Measurements from ENCODE around the gene HNMT.
"Not testable (repeated sequence)": the region's sequence is repeated elsewhere in the genome, so short reads cannot be mapped to it uniquely, and the experiment has no call there.

Gene HNMT

GRCh38 chr2:137991078-137991477 lies 26.8 kb downstream of the HNMT start:
- no peak overlapping the region for H3K9ac ChIP-seq (ENCODE audit: low read length)
- H2BK15ac ChIP-seq (replicated peaks; ENCODE audit: low read depth) = no peak overlapping the region
- no peak overlapping the region for H3K4ac ChIP-seq (ENCODE audit: low read depth, low read length)
- no peak overlapping the region for H2BK5ac ChIP-seq (ENCODE audit: low read length)
- no peak overlapping the region for H3K4me2 ChIP-seq (ENCODE audit: low read length)
- H3K79me2 ChIP-seq (ENCODE audit: control insufficient read depth, insufficient read depth, low read length) = no peaks in the 10 kb centered on the region
- no peak overlapping the region for H2AK5ac ChIP-seq (ENCODE audit: low read length)
- no peaks in the 10 kb centered on the region for H3K36me3 ChIP-seq (ENCODE audit: control insufficient read depth, insufficient read depth, low read length)
- no peaks in the 10 kb centered on the region for H3K4me1 ChIP-seq (ENCODE audit: control insufficient read depth, low read depth, low read length)
- DNase-seq = no peak
- no peaks in the 10 kb centered on the region for H3K27me3 ChIP-seq (ENCODE audit: insufficient read depth, low read length, poor library complexity)
- H3K18ac ChIP-seq (ENCODE audit: low read length) = no peak overlapping the region
- H3K4me3 ChIP-seq (ENCODE audit: low read length) = no peak overlapping the region
- H3K79me1 ChIP-seq (ENCODE audit: low read length) = no peaks in the 10 kb centered on the region
- no peak overlapping the region for H4K8ac ChIP-seq (ENCODE audit: low read depth, low read length)
- no peak overlapping the region for H3K56ac ChIP-seq (ENCODE audit: low read length)
- H3K27ac ChIP-seq (ENCODE audit: low read depth, low read length) = no peak overlapping the region
- H3K23ac ChIP-seq (ENCODE audit: low read length) = no peak overlapping the region
- H2BK120ac ChIP-seq (ENCODE audit: low read depth, low read length) = no peak overlapping the region
- H4K5ac ChIP-seq (ENCODE audit: low read length) = no peak overlapping the region

- Histone ChIP-seq H3K27me3 (ENCODE audit: insufficient read depth, low read length, poor library complexity) (no peaks in the 10 kb centered on the region), H2BK5ac (ENCODE audit: low read length) (no peak overlapping the region)
Measured at GRCh38 chr2:137992039-137992646, 27.9 kb downstream of the HNMT start.

GRCh38 chr2:137993715-137994476 lies 29.6 kb downstream of the HNMT start:
- not testable (repeated sequence) for H4K5ac ChIP-seq (ENCODE audit: low read length); H3K4ac ChIP-seq (ENCODE audit: low read depth, low read length); DNase-seq; H3K23ac ChIP-seq (ENCODE audit: low read length); H3K79me2 ChIP-seq (ENCODE audit: control insufficient read depth, insufficient read depth, low read length); H3K27ac ChIP-seq (ENCODE audit: low read depth, low read length); H2BK5ac ChIP-seq (ENCODE audit: low read length); H3K9ac ChIP-seq (ENCODE audit: low read length); H4K8ac ChIP-seq (ENCODE audit: low read depth, low read length); H2BK120ac ChIP-seq (ENCODE audit: low read depth, low read length); H3K18ac ChIP-seq (ENCODE audit: low read length); H3K56ac ChIP-seq (ENCODE audit: low read length); H3K79me1 ChIP-seq (ENCODE audit: low read length); H3K4me3 ChIP-seq (ENCODE audit: low read length); H3K36me3 ChIP-seq (ENCODE audit: control insufficient read depth, insufficient read depth, low read length); H2AK5ac ChIP-seq (ENCODE audit: low read length); H3K4me1 ChIP-seq (ENCODE audit: control insufficient read depth, low read depth, low read length); H3K4me2 ChIP-seq (ENCODE audit: low read length); H3K27me3 ChIP-seq (ENCODE audit: insufficient read depth, low read length, poor library complexity); H2BK15ac ChIP-seq (replicated peaks; ENCODE audit: low read depth)
- WGBS (ENCODE audit: extremely low coverage, insufficient coverage, low lambda C conversion rate) = no CpG with 5 or more reads among the region's 1 CpG

More at GRCh38 chr2:137992039-137992646, 27.9 kb downstream of the HNMT start:
- Histone ChIP-seq H4K5ac (ENCODE audit: low read length) (no peak overlapping the region), H3K79me2 (ENCODE audit: control insufficient read depth, insufficient read depth, low read length) (no peaks in the 10 kb centered on the region), H3K4me1 (ENCODE audit: control insufficient read depth, low read depth, low read length) (no peaks in the 10 kb centered on the region), H3K36me3 (ENCODE audit: control insufficient read depth, insufficient read depth, low read length) (no peaks in the 10 kb centered on the region), H3K18ac (ENCODE audit: low read length) (no peak overlapping the region), H3K4ac (ENCODE audit: low read depth, low read length) (no peak overlapping the region), H2BK120ac (ENCODE audit: low read depth, low read length) (no peak overlapping the region), H3K27ac (ENCODE audit: low read depth, low read length) (no peak overlapping the region), H3K79me1 (ENCODE audit: low read length) (no peaks in the 10 kb centered on the region), H3K4me2 (ENCODE audit: low read length) (no peak overlapping the region), H3K56ac (ENCODE audit: low read length) (no peak overlapping the region), H3K4me3 (ENCODE audit: low read length) (no peak overlapping the region), H2AK5ac (ENCODE audit: low read length) (no peak overlapping the region), H3K23ac (ENCODE audit: low read length) (no peak overlapping the region), H2BK15ac (replicated peaks; ENCODE audit: low read depth) (no peak overlapping the region), H4K8ac (ENCODE audit: low read depth, low read length) (no peak overlapping the region), H3K9ac (ENCODE audit: low read length) (no peak overlapping the region)
- WGBS (ENCODE audit: extremely low coverage, insufficient coverage, low lambda C conversion rate) = no CpG with 5 or more reads among the region's 6 CpGs
- DNase-seq = peak; percentile 18

GRCh38 chr2:137995368-137995767 lies 31.1 kb downstream of the HNMT start:
- not testable (repeated sequence) for H3K27ac ChIP-seq (ENCODE audit: low read depth, low read length); H3K27me3 ChIP-seq (ENCODE audit: insufficient read depth, low read length, poor library complexity); DNase-seq; H3K18ac ChIP-seq (ENCODE audit: low read length); H3K79me2 ChIP-seq (ENCODE audit: control insufficient read depth, insufficient read depth, low read length); H3K23ac ChIP-seq (ENCODE audit: low read length); H3K9ac ChIP-seq (ENCODE audit: low read length); H2BK15ac ChIP-seq (replicated peaks; ENCODE audit: low read depth); H3K56ac ChIP-seq (ENCODE audit: low read length); H3K4me3 ChIP-seq (ENCODE audit: low read length); H2BK5ac ChIP-seq (ENCODE audit: low read length); H3K79me1 ChIP-seq (ENCODE audit: low read length); H3K4me2 ChIP-seq (ENCODE audit: low read length); H3K4ac ChIP-seq (ENCODE audit: low read depth, low read length); H3K4me1 ChIP-seq (ENCODE audit: control insufficient read depth, low read depth, low read length); H4K5ac ChIP-seq (ENCODE audit: low read length); H2BK120ac ChIP-seq (ENCODE audit: low read depth, low read length); H4K8ac ChIP-seq (ENCODE audit: low read depth, low read length); H2AK5ac ChIP-seq (ENCODE audit: low read length); H3K36me3 ChIP-seq (ENCODE audit: control insufficient read depth, insufficient read depth, low read length)
- no CpG with 5 or more reads among the region's 2 CpGs for WGBS (ENCODE audit: extremely low coverage, insufficient coverage, low lambda C conversion rate)

- H3K4me1 ChIP-seq (ENCODE audit: control insufficient read depth, low read depth, low read length); H3K4me3 ChIP-seq (ENCODE audit: low read length); H4K5ac ChIP-seq (ENCODE audit: low read length); DNase-seq; H3K4ac ChIP-seq (ENCODE audit: low read depth, low read length); H3K9ac ChIP-seq (ENCODE audit: low read length); H3K27ac ChIP-seq (ENCODE audit: low read depth, low read length); H2BK15ac ChIP-seq (replicated peaks; ENCODE audit: low read depth); H3K36me3 ChIP-seq (ENCODE audit: control insufficient read depth, insufficient read depth, low read length); H2BK5ac ChIP-seq (ENCODE audit: low read length); H3K56ac ChIP-seq (ENCODE audit: low read length); H3K23ac ChIP-seq (ENCODE audit: low read length); H3K27me3 ChIP-seq (ENCODE audit: insufficient read depth, low read length, poor library complexity); H3K18ac ChIP-seq (ENCODE audit: low read length); H2BK120ac ChIP-seq (ENCODE audit: low read depth, low read length); H3K4me2 ChIP-seq (ENCODE audit: low read length); H3K79me1 ChIP-seq (ENCODE audit: low read length); H4K8ac ChIP-seq (ENCODE audit: low read depth, low read length); H2AK5ac ChIP-seq (ENCODE audit: low read length); H3K79me2 ChIP-seq (ENCODE audit: control insufficient read depth, insufficient read depth, low read length): not testable (repeated sequence)
Measured at GRCh38 chr2:137996158-137996557, 31.9 kb downstream of the HNMT start.

GRCh38 chr2:137997733-137998132 lies 33.5 kb downstream of the HNMT start:
- no CpG with 5 or more reads among the region's 4 CpGs for WGBS (ENCODE audit: extremely low coverage, insufficient coverage, low lambda C conversion rate)
- H3K79me2 ChIP-seq (ENCODE audit: control insufficient read depth, insufficient read depth, low read length) = no peaks in the 10 kb centered on the region
- H3K4me3 ChIP-seq (ENCODE audit: low read length) = no peak overlapping the region
- no peak for DNase-seq
- no peaks in the 10 kb centered on the region for H3K36me3 ChIP-seq (ENCODE audit: control insufficient read depth, insufficient read depth, low read length)
- H2AK5ac ChIP-seq (ENCODE audit: low read length) = no peak overlapping the region
- H3K4me1 ChIP-seq (ENCODE audit: control insufficient read depth, low read depth, low read length) = no peaks in the 10 kb centered on the region
- H3K9ac ChIP-seq (ENCODE audit: low read length) = no peak overlapping the region
- no peak overlapping the region for H3K23ac ChIP-seq (ENCODE audit: low read length)
- H3K27me3 ChIP-seq (ENCODE audit: insufficient read depth, low read length, poor library complexity) = no peaks in the 10 kb centered on the region
- no peak overlapping the region for H3K4me2 ChIP-seq (ENCODE audit: low read length)
- H4K5ac ChIP-seq (ENCODE audit: low read length) = no peak overlapping the region
- H3K18ac ChIP-seq (ENCODE audit: low read length) = no peak overlapping the region
- H4K8ac ChIP-seq (ENCODE audit: low read depth, low read length) = no peak overlapping the region
- H2BK15ac ChIP-seq (replicated peaks; ENCODE audit: low read depth) = no peak overlapping the region
- H3K56ac ChIP-seq (ENCODE audit: low read length) = no peak overlapping the region
- H3K79me1 ChIP-seq (ENCODE audit: low read length) = no peaks in the 10 kb centered on the region
- H3K27ac ChIP-seq (ENCODE audit: low read depth, low read length) = no peak overlapping the region
- H2BK5ac ChIP-seq (ENCODE audit: low read length) = no peak overlapping the region
- no peak overlapping the region for H3K4ac ChIP-seq (ENCODE audit: low read depth, low read length)
- no peak overlapping the region for H2BK120ac ChIP-seq (ENCODE audit: low read depth, low read length)
